Neural crest cell (in vitro differentiated cells): ENCODE results near the gene UBC. TPM values are rescaled to one million over a fixed set of nuclear protein-coding genes. Genes with fewer than 3 reads are reported as not detected.
"Not testable (repeated sequence)": the region's sequence is repeated elsewhere in the genome, so short reads cannot be mapped to it uniquely, and the experiment has no call there.

Source experiments
- DNase-seq: peaks from one replicate; pipeline ENCODE4 v3.0.0; 2021; ENCODE audit warnings: low read depth, mixed read lengths, low spot score
- H3K27ac Mint-ChIP-seq: one replicate; pipeline ENCODE4 v1.8.0; 2021; ENCODE audit warnings: mild to moderate bottlenecking, mixed read lengths; ENCODE audit not compliant: unreplicated experiment
- H3K27me3 Mint-ChIP-seq: 2 replicates; pipeline ENCODE4 v1.8.0; 2021; ENCODE audit warnings: low read depth, mild to moderate bottlenecking, mixed read lengths
- H3K36me3 Mint-ChIP-seq: 2 replicates; pipeline ENCODE4 v1.8.0; 2021; ENCODE audit warnings: low read depth, mild to moderate bottlenecking, mixed read lengths
- H3K4me1 Mint-ChIP-seq: 2 replicates; pipeline ENCODE4 v1.8.0; 2021; ENCODE audit warnings: mixed read lengths
- H3K4me3 Mint-ChIP-seq: one replicate; pipeline ENCODE4 v1.8.0; 2021; ENCODE audit warnings: mild to moderate bottlenecking, mixed read lengths
- H3K9me3 Mint-ChIP-seq: 2 replicates; pipeline ENCODE4 v1.8.0; 2021; ENCODE audit warnings: mixed read lengths
- total RNA-seq: library from RNA; stranded (reverse); gene quantifications from 2 replicates; pipeline ENCODE4 v1.2.1, GENCODE V29; 2021
- TF ChIP-seq, protein P1 (sequence below): fragments of 200-600 bp; sonication (generic); conservative IDR thresholded peaks from 2 replicates; pipeline ENCODE4 v1.5.0; 2021; ENCODE audit warnings: antibody characterized with exemption, mild to moderate bottlenecking

Gene UBC
- total RNA-seq, 1 donor from 2014 or later: 687 TPM

DNA sequence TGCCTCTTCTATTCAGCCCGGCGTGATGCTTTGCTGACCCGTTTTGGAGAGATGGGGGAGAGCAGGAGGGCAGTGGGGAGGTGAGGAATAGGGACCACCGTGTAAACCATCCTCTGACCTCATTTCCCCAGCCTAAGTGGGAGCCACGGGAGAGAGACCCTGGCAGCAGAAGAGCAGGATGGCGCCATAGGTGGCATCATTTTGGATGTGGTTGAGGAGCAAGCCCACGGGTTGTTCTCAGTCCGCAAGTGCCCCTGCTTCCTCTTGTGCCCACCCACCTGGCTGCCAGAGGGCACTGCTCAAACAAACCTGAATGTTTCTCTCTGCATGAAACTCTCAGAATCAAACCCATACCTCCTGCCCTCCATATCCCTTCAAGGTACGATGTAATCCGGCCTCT, 10.7 kb upstream of the UBC start:
- H3K27me3 Mint-ChIP-seq: peaks cover 31% of the 10 kb centered on the region
- no peak overlapping the region for H3K27ac Mint-ChIP-seq
- H3K4me3 Mint-ChIP-seq: peak overlapping the region; percentile 72

DNA sequence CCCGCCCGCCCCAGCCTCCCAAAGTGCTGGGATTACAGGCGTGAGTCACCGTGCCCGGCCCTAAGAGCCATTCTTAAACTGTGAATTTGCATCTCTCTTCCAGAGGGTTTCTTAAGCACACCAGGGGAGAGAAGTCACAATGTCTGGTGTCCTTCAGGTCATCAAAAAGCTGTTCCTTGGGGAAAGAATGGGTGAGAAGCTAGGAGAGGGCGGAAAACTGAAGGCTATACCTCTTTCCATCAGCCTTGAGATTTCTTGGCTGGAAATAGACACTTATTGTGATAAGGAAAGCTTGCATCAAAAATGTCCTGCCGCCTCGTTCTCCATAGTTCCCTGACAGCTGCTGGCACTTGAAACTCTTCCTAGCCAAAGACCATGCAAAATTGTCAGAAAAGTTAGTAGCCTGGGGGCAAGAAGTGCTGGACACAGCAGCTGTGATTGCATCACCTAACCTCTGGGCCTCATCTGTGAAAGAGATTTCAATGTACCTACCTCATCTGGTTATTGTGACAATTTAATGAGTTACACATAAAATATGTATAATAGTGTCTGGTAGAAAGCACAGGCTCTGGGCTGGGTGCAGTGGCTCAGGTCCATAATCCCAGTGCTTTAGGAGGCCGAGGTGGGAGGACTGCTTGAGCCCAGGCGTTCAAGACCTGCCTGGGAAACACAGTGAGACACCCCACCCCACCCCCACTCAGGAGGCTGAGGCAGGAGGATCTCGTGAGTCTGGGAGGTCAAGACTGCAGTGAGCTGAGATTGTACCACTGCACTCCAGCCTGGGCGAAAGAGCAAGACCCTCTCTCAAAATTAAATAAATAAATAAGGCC, 9.7 kb upstream of the UBC start:
- H3K9me3 Mint-ChIP-seq: peaks cover 7% of the 10 kb centered on the region
- peaks cover 31% of the 10 kb centered on the region for H3K27me3 Mint-ChIP-seq
- peak overlapping the region; percentile 73 for H3K4me3 Mint-ChIP-seq
- peaks cover 55% of the 10 kb centered on the region for H3K4me1 Mint-ChIP-seq
- DNase-seq: no peak
- H3K27ac Mint-ChIP-seq: no peak overlapping the region
- peaks cover 8% of the 10 kb centered on the region for H3K36me3 Mint-ChIP-seq
- TF ChIP-seq, protein P1, sequence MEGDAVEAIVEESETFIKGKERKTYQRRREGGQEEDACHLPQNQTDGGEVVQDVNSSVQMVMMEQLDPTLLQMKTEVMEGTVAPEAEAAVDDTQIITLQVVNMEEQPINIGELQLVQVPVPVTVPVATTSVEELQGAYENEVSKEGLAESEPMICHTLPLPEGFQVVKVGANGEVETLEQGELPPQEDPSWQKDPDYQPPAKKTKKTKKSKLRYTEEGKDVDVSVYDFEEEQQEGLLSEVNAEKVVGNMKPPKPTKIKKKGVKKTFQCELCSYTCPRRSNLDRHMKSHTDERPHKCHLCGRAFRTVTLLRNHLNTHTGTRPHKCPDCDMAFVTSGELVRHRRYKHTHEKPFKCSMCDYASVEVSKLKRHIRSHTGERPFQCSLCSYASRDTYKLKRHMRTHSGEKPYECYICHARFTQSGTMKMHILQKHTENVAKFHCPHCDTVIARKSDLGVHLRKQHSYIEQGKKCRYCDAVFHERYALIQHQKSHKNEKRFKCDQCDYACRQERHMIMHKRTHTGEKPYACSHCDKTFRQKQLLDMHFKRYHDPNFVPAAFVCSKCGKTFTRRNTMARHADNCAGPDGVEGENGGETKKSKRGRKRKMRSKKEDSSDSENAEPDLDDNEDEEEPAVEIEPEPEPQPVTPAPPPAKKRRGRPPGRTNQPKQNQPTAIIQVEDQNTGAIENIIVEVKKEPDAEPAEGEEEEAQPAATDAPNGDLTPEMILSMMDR: no peak

More for the DNA sequence above, 10.7 kb upstream of the UBC start:
- H3K4me1 Mint-ChIP-seq: peaks cover 45% of the 10 kb centered on the region
- peaks cover 8% of the 10 kb centered on the region for H3K36me3 Mint-ChIP-seq
- TF ChIP-seq, protein P1: no peak
- DNase-seq: no peak
- peaks cover 7% of the 10 kb centered on the region for H3K9me3 Mint-ChIP-seq

DNA sequence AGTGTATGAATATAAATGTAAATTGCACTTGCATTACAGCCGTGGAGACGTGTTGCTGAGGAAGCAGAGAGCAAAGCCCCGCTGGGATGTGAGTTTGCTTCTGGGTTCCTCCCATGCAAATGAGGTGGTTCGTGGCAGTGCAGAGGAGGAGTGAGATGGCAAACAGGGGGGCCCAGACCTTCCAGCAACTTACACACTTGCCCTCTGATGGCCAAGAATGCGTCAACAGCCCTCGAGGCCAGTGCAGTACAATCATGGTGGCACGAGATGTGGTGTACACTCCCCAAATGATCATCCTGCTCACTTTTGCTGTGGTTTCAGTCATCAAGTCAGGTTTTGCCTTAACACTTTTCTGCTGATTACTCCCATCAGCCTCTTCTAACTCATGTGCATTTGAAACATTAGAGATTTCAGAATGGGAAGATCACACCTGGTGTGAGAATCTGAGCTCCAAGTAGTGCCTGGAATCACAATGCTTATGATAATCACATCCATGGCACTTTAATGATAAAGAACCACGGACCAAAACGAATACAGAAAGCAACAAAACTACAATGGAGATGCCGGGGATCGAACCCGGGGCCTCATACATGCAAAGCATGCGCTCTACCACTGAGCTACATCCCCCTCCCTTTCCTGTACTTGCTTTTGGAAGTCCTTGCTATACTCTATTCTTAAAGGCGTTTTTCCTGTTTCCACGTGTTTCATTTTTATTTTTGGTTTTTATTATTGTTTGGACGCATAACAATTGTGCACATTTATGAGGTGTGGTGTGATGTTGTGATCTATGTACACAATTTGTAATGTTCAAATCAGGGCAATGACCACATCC, 7.0 kb upstream of the UBC start:
- Mint-ChIP-seq H3K9me3 (no peaks in the 10 kb centered on the region), H3K27me3 (peaks cover 18% of the 10 kb centered on the region), H3K4me3 (peak overlapping the region; percentile 87), H3K27ac (peak overlapping the region; percentile 24), H3K4me1 (peaks cover 60% of the 10 kb centered on the region), H3K36me3 (no peaks in the 10 kb centered on the region)
- peak; percentile 69 for DNase-seq
- TF ChIP-seq, protein P1: no peak

DNA sequence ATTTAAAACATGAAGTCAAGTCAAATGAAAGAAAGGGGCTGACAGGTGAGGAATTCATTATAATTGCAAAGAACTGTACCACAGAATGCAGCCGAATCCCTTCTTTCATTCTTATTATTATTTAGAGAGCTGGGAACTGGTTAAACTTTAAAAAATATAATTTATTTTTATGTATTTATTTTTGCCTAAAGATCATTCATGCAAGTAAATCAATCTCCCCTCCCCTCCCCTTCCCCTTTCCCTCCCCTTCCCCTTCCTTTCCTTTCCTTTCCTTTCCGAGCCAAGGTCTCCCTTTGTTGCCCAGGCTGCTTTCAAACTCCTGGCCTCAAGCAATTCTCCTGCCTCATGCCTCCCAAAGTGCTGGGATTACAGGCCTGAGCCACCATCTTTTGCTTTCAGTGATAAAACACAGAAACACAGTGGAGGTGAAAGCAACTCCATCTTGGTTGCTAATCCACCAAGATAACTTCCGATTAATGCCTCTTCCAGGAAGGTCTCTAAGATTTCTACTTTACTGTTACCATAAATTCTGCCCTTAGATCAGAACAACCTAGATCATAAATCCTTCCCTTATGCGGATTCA, 6.0 kb upstream of the UBC start:
- H3K4me1 Mint-ChIP-seq: peaks cover 70% of the 10 kb centered on the region
- no peaks in the 10 kb centered on the region for H3K36me3 Mint-ChIP-seq
- TF ChIP-seq, protein P1: no peak
- no peaks in the 10 kb centered on the region for H3K9me3 Mint-ChIP-seq
- peaks cover 18% of the 10 kb centered on the region for H3K27me3 Mint-ChIP-seq
- H3K4me3 Mint-ChIP-seq: peak overlapping the region; percentile 87
- no peak for DNase-seq
- H3K27ac Mint-ChIP-seq: no peak overlapping the region

DNA sequence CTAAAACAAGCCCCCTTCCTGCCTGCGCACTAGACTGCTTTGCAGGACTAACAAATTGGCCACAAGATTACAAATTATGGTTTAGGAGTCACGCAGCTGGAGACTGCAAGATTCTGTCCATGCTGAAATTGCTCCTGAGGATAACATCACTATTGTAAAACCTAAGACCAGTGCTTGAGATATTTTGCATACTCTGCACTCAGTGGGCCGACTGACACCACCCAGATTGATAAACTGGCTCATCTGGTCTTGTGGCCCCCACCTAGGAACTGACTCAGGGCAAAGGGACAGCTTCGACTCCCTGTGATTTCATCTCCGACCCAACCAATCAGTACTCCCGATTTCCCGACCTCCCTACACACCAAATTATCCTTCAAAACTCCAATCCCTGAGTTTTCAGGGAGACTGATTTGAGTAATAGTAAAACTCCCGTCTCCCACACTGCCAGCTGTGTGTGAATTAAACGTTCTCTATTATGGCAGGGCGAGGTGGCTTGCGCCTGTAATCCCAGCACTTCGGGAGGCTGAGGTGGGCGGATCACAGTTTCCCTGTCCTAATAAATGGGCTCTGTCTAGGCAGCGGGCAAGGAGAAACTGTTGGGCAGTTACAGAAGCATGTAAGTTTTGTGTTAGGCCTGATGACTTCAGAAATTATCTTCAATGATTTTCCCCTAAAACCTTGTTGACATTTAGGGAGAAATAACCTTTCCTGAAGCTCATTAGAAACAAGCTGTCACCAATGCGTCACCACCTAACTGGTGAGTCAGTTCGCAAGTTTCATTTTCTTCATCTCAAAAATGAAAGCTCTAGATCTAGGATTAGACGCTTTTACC, 5.3 kb upstream of the UBC start:
- no peaks in the 10 kb centered on the region for H3K9me3 Mint-ChIP-seq
- peaks cover 75% of the 10 kb centered on the region for H3K4me1 Mint-ChIP-seq
- peak overlapping the region; percentile 51 for H3K27ac Mint-ChIP-seq
- TF ChIP-seq, protein P1: no peak
- H3K4me3 Mint-ChIP-seq: peak overlapping the region; percentile 78
- H3K36me3 Mint-ChIP-seq: no peaks in the 10 kb centered on the region
- peaks cover 18% of the 10 kb centered on the region for H3K27me3 Mint-ChIP-seq
- DNase-seq: no peak

DNA sequence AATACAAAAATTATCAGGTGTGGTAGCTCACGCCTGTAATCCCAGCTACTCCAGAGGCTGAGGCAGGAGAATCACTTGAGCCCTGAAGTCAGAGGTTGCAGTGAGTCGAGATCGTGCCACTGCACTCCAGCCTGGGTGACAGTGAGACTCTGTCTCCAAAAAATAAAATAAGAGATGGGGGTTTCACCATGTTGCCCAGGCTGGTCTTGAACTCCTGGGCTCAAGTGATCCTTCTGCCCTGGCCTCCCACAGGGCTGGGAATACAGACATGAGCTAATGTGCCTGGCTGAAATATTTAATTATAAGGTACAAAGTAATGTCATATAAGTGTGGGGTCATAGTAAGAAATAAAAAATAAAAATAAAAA, 4.2 kb upstream of the UBC start:
- DNase-seq, H3K4me3 Mint-ChIP-seq, H3K27ac Mint-ChIP-seq, H3K9me3 Mint-ChIP-seq: not testable (repeated sequence)
- peaks cover 78% of the 10 kb centered on the region for H3K4me1 Mint-ChIP-seq
- H3K36me3 Mint-ChIP-seq: peaks cover 10% of the 10 kb centered on the region
- peaks cover 26% of the 10 kb centered on the region for H3K27me3 Mint-ChIP-seq
